RWPE1 (cell line): Measurements from ENCODE around the gene AKIP1.
A peak's percentile ranks its signal among the peaks of the same experiment; 100 is the strongest.
"Not testable (repeated sequence)": the region's sequence is repeated elsewhere in the genome, so short reads cannot be mapped to it uniquely, and the experiment has no call there.

Source experiments
- CTCF ChIA-PET: fragments of 350-600 bp; sonication (Branson Sonifier 250); formaldehyde crosslinking; extraction: SDS; loops from one replicate; lab custom pipeline; 2021; lab: Yijun Ruan, JAX
- POLR2A ChIA-PET: fragments of 400-600 bp; formaldehyde crosslinking; extraction: SDS; loops from one replicate; lab custom pipeline; 2020; ENCODE audit warnings: antibody characterized with exemption; ENCODE audit not compliant: low non-redundant PET; lab: Yijun Ruan, JAX
- DNase-seq: peaks from one replicate; pipeline ENCODE4 v3.0.0; 2012; ENCODE audit warnings: low spot score
- H3K27ac ChIP-seq: fragments of 450-650 bp; 2 replicates; pipeline ENCODE4 v1.5.1; 2017
- CTCF ChIP-seq: fragments of 450-650 bp; conservative IDR thresholded peaks from 2 replicates; pipeline ENCODE4 v1.5.1; 2017; ENCODE audit warnings: low read depth, mild to moderate bottlenecking

Gene AKIP1

GRCh38 chr11:8886322-8886721 is 24.7 kb upstream of the AKIP1 start:
- POLR2A ChIA-PET: no interaction called here
- H3K27ac ChIP-seq: no peak overlapping the region
- no peak for TF ChIP-seq CTCF
- CTCF ChIA-PET: no interaction called here
- DNase-seq: no peak

- POLR2A ChIA-PET, H3K27ac ChIP-seq, DNase-seq: not testable (repeated sequence)
- CTCF ChIA-PET: interaction anchor here (0.7 kb wide), 1 partner anchor 26 kb away, joined by 3 read pairs; no protein-coding TSS in a partner anchor
Observed at GRCh38 chr11:8891185-8891584, 19.8 kb upstream of the AKIP1 start.

- DNase-seq: no peak
- ChIA-PET CTCF (no interaction called here), POLR2A (no interaction called here)
- H3K27ac ChIP-seq: no peak overlapping the region
- TF ChIP-seq CTCF: no peak
Observed at GRCh38 chr11:8899119-8899753, 11.8 kb upstream of the AKIP1 start.

- DNase-seq: peak; percentile 60
- TF ChIP-seq CTCF: no peak
- peak overlapping the region; percentile 89 for H3K27ac ChIP-seq
- CTCF ChIA-PET: interaction anchor here (0.7 kb wide), 1 partner anchor 185 kb away, joined by 6 read pairs; no protein-coding TSS in a partner anchor
- POLR2A ChIA-PET: no interaction called here
Observed at GRCh38 chr11:8905528-8906165, 5.3 kb upstream of the AKIP1 start.

- DNase-seq: no peak
- CTCF ChIA-PET: no interaction called here
- no peak for TF ChIP-seq CTCF
- H3K27ac ChIP-seq: no peak overlapping the region
- POLR2A ChIA-PET: no interaction called here
Observed at GRCh38 chr11:8907116-8907515, 3.9 kb upstream of the AKIP1 start.

- POLR2A ChIA-PET: no interaction called here
- CTCF ChIA-PET: no interaction called here
- DNase-seq: no peak
- no peak overlapping the region for H3K27ac ChIP-seq
- TF ChIP-seq CTCF: no peak
Observed at GRCh38 chr11:8908099-8908498, 2.9 kb upstream of the AKIP1 start.

- POLR2A ChIA-PET: no interaction called here
- H3K27ac ChIP-seq: peak overlapping the region; percentile 88
- CTCF ChIA-PET: no interaction called here
- TF ChIP-seq CTCF: no peak
- no peak for DNase-seq
Observed at GRCh38 chr11:8910649-8911026, 351 bp upstream of the AKIP1 start.
